ENCODE data around the gene KRT6A. TPM values are rescaled to one million over a fixed set of nuclear protein-coding genes. Genes with fewer than 3 reads are reported as not detected.
"Not testable (repeated sequence)": the region's sequence is repeated elsewhere in the genome, so short reads cannot be mapped to it uniquely, and the experiment has no call there.

The KRT6A gene
- total RNA-seq, 1 donor from 2014 or later = 1.9 TPM

DNA sequence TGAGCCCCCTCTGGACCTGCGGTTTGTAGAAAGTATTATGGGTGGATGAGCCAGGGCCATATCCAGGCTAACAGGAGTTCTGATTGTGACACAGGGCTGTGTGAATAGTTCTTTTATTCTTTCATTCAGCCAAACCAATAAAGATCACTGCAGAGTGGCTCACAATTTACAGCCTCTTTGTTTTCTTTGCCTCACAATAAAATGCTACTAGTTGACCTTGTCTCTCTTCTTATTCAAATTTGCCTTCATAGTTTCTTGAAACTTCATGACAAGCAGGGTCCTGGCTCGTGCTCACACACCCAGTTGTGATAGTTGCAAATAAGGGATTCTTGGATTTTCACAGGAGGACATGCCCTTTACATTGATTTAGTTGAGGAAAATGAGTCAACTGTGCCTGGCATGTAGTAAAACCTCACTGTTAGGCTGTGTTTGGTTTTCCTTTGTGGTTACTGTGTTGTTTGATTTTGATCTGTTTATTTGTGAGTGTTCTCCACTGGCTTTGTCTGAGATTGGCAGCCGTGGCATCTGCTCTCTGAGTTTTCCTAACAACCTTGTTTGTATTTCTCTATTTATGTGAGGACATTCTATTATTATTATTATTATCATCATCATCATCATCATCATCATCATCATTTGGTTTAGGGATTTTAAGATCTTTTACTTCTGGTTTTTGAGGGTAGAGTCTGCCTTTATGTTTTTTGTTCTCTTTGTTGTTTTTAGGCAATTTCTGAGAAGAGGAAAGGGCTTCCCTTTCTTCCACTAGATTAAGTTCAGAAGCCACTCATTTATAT, 38.5 kb downstream of the KRT6A start:
- no peak for DNase-seq

- no peak for DNase-seq
Observed at GRCh38 chr12:52452101-52452500, 41.0 kb downstream of the KRT6A start, which contains the start of gene KRT6B. KRT6B (minus strand) TSS chr12:52452146; CDS start chr12:52452078, 68 bp downstream.

GRCh38 chr12:52448228-52448627, 44.8 kb downstream of the KRT6A start:
- no peak for DNase-seq

DNA sequence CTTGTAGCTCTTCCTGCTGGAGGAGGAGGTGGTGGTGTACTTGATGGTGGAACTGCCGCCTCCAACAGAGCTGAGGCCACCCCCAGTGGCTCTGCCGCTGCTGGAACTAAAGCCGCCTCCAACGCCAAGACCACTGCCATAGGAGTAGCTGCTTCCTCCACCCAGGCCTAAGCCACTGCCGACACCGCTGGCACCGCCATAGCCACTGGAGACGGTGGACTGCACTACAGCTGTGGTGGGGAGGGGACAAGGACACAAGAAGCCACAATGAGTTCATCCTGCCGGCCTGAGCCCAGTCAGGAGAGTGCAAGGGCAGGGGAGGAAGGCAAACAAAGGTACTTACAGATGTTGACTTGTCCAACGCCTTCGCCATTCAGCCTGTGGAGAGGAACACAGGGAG, 45.9 kb downstream of the KRT6A start:
- not testable (repeated sequence) for DNase-seq

DNA sequence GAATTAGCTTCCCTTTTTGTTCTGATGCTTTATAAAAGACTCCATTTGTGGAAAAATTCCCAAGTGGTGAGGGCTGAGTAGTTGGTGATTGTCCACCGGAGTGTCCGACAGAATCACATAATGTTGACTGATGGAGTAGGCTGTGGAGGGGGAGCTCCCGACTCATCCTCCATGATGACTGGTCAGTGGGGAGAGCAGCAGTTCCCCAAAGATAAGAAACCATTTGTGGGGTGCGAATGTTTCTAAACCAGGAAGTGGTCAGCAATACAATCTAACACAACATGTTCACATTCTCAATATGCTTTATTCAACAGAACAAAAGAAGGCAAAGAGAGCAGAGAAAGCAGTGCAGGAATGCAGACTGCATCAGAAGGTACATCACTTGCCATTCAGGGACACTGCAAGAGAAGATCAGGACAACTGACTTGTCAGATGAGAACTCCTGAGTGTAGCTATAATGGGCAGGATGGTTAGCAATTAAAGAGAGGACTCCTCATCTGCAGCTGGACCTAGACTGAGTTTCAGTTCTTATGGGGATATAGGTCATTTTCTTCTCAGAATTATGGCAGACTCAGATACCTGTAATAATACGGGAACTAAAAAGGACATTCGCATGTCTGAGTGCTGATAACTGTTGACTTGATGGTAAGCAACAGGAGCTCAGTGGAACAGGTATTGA, 46.6 kb downstream of the KRT6A start:
- DNase-seq = no peak

DNA sequence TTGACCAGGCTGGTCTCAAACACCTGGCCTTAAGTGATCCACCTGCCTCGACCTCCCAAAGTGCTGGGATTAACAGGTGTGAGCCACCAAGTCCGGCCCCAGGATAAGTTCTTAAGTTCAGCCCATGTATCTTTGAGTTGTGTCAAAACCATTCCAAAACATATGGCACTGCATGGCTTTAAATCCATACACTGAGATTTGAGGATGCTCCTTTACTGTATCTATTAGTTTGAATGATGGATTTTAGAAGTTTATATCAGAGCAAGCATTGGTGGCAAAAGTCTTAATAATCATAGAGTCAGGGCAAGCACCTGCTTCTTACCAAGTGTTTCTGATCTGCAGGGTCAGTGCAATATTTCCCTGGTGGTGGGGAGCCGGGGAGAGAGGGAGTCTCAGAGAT, 47.2 kb downstream of the KRT6A start:
- no peak for DNase-seq

DNA sequence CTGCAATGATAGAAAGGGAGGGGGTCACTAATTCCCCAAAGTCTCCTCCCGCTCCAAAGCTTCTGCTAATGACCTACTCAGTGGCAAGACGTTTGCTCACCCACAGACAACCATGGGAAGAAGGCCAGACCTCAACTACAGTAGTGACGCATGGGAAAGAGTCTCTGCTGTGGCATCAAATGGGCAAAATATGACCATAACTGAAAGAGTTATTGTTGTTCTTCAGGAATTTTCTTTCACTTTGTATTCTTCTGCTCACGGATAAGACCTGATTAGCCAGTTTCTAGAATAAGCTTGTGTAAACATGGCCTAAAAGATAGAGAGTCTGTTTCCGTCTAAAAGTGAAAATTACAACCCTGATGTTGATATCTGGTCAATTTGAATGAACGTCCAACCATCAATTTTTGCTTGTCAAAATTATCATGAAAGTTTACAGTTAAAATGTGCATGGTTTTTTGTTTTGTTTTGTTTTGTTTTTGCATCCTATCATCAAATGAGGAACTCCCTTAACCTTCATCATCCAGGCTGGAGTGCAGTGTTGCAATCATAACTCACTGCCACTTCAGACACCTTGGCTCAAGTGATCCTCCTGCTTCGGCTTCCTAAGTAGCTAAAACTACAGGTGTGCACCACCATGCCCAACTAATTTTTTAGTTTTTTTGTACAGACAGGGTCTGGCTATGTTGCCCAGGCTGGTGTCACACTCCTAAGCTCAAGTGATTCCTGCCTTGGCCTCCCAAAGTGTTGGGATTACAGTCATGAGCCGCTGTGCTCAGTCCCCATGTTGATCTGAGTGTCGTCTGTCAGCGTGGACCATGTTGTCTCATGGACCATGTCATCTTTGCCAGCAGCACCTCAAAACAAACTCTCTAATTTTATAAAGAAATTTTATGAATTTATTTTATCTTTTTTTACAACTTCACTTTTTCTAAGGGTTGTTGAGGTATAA, 48.1 kb downstream of the KRT6A start:
- DNase-seq = no peak

DNA sequence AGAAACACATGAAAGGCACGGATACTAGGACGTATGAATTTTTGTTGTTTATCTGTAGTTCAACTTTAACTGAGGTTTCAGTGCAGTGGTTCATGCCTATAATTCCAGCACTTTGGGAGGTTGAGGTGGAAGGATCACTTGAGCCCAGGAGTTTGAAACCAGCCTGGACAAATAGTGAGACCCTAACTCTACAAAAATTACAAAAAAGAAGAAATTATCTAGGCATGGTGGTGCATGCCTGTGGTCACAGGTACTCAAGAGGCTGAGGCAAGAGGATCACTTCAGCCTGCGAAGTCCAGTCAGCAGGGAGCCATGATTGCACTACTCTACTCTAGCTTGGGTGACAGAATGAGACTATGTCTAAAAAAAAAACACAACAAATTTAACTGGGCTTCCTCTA, 49.1 kb downstream of the KRT6A start:
- DNase-seq = no peak

GRCh38 chr12:52442600-52443061, 50.4 kb downstream of the KRT6A start:
- DNase-seq = no peak

GRCh38 chr12:52441320-52441911, 51.6 kb downstream of the KRT6A start:
- DNase-seq = no peak

DNA sequence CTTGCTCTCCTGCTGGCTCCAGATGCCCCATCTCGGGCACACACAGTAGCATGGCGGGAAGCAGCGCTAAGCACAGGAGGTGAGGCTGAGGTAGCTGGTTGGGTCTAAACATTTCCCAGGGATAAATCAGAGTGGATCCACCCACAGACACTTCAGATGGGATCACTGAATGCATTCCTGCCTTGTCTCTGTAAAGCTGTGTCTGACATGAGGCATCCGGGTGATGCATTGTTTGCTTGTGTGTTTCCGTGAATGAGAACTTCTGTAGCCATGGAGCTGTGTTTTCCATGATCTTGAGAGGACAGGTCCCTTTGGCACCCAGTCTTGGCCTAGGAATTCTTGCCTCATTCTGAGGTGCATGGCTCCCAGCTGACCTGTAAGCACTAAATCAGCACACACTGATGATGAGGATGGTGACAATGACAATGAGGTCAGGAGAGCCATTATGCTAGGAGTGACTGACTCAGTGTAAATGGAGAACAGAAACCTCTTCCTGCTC, 52.2 kb downstream of the KRT6A start:
- DNase-seq = no peak

GRCh38 chr12:52439845-52440244, 53.2 kb downstream of the KRT6A start:
- DNase-seq = no peak

GRCh38 chr12:52439420-52439819, 53.6 kb downstream of the KRT6A start:
- no peak for DNase-seq

GRCh38 chr12:52438305-52439301, 54.5 kb downstream of the KRT6A start:
- no peak for DNase-seq

DNA sequence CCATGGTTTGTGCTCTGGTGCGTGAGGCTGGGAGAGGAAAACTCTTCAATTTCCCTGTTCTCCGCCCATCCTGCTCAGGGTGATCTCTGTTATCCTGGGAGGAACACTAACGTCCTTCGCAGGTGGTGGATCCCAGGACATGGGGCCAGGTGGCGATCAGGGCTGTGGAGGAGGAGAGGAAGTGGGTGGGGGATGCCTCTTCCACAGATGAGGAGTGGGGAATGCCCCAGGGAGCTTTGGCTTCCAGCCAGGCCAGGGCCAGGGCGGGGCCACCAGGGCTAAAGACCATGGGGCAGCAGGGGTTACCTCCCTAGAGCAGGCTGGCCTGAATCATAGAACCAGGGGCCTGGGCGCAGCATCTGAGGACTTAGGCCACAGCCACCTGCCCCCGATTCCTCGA, 55.5 kb downstream of the KRT6A start:
- no peak for DNase-seq

Other genes starting within 250 kb of the KRT6A start
- gene KRT86, start 218.6 kb downstream of the KRT6A start, total RNA-seq = not detected in 2 replicates
- 0.05 TPM in 1 of 2 replicates, not detected in the other for gene KRT81, start 201.7 kb downstream of the KRT6A start, total RNA-seq
- not detected in 2 replicates for gene KRT83, start 171.9 kb downstream of the KRT6A start, total RNA-seq
- gene KRT85, start 125.8 kb downstream of the KRT6A start, total RNA-seq = not detected in 2 replicates
- gene KRT84, start 107.6 kb downstream of the KRT6A start, total RNA-seq = not detected in 2 replicates
- not detected in 2 replicates for gene KRT82, start 86.9 kb downstream of the KRT6A start, total RNA-seq
- not detected in 2 replicates for gene KRT75, start 58.9 kb downstream of the KRT6A start, total RNA-seq
- 0.05 and 0.34 TPM in 2 replicates for gene KRT6B, start 41.1 kb downstream of the KRT6A start, total RNA-seq
- gene KRT6C, start 19.5 kb downstream of the KRT6A start, total RNA-seq = not detected in 2 replicates
- gene KRT5, start 27.1 kb upstream of the KRT6A start, total RNA-seq = 0.42 and 2.7 TPM in 2 replicates
- gene KRT71, start 59.9 kb upstream of the KRT6A start, total RNA-seq = not detected in 2 replicates
- gene KRT74, start 80.6 kb upstream of the KRT6A start, total RNA-seq = not detected in 2 replicates
- not detected in 2 replicates for gene KRT72, start 108.2 kb upstream of the KRT6A start, total RNA-seq
- gene KRT73, start 125.3 kb upstream of the KRT6A start, total RNA-seq = not detected in 2 replicates
- not detected in 2 replicates for gene KRT2, start 159.0 kb upstream of the KRT6A start, total RNA-seq
- not detected in 2 replicates for gene KRT1, start 187.2 kb upstream of the KRT6A start, total RNA-seq
- gene KRT77, start 210.3 kb upstream of the KRT6A start, total RNA-seq = not detected in 2 replicates

All from dermis blood vessel endothelial cell (primary cell).